ENCODE measurements around the gene DAAM2.

DAAM2 gene

DNA sequence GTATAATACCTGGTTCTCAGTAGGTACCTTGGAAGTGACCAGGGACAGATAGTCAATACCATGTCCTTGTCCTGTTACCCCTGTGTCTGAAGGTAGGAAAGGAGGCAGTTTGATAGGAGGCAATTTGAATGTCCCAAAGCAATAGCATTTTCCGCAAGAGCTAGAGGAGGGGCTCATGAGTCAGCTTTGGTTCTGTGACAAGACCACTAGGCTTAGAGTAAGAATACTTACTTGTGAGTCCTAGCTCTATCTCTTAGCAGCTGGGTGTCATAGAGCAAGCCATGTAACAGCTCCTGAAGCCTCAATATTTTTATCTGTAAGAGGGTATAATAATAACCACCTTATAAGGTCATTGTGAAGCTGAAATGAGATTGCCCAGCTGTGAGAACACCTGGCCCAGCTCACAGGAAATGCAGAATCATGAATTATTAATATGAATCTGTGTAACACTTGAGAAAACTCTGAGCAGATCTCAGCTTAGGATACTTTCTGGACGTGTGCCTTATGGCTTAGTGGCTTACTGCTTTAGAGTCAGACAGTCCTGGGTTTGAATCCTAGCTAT, 58.6 kb downstream of the DAAM2 start:
- FAIRE-seq = no peak

DNA sequence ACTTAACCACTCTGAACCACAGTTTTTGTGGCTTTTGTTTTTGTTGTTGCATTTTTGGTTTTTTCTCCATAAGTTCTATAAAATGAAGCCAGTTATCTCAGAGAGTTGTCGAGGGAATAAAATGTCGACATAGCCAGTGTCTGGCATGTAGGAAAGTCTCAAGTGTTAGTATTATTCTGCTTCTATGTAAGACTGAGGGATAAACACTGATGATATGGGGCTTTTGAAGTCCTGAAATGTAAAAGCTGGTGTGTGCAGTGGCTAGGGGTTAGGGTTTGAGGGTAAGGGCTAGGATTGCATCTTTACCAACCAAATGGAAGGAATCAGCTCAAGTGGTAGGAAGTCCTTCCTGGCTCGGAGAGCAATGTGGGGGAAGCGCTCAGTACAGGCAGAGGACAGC, 59.2 kb downstream of the DAAM2 start:
- no peak for FAIRE-seq

- FAIRE-seq = no peak
Observed at GRCh38 chr6:39852324-39852723, 60.1 kb downstream of the DAAM2 start.

DNA sequence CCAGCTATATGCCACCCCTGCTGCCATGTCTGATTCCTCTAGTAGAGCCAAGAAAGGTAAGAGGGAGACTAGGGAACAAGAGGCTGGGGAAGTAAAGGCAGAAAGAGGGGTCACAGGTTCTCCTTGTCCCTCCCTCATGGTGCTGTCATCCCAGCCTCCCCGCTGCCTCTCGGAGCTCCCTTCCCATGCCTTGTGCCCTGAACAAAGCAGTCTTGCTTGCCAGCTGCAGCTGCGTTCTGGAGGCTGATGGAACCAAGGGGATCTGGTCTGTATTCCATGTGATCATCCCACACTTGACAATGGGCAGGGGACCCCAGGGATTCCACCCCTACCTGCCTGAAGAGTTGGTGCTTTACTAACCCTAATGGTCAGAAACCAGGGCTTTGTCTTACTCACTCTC, 61.4 kb downstream of the DAAM2 start:
- no peak for FAIRE-seq

- FAIRE-seq = no peak
Observed at GRCh38 chr6:39855356-39855995, 63.3 kb downstream of the DAAM2 start.

GRCh38 chr6:39859025-39859424, 66.8 kb downstream of the DAAM2 start:
- no peak for FAIRE-seq

- no peak for FAIRE-seq
Observed at GRCh38 chr6:39861663-39862062, 69.5 kb downstream of the DAAM2 start.

DNA sequence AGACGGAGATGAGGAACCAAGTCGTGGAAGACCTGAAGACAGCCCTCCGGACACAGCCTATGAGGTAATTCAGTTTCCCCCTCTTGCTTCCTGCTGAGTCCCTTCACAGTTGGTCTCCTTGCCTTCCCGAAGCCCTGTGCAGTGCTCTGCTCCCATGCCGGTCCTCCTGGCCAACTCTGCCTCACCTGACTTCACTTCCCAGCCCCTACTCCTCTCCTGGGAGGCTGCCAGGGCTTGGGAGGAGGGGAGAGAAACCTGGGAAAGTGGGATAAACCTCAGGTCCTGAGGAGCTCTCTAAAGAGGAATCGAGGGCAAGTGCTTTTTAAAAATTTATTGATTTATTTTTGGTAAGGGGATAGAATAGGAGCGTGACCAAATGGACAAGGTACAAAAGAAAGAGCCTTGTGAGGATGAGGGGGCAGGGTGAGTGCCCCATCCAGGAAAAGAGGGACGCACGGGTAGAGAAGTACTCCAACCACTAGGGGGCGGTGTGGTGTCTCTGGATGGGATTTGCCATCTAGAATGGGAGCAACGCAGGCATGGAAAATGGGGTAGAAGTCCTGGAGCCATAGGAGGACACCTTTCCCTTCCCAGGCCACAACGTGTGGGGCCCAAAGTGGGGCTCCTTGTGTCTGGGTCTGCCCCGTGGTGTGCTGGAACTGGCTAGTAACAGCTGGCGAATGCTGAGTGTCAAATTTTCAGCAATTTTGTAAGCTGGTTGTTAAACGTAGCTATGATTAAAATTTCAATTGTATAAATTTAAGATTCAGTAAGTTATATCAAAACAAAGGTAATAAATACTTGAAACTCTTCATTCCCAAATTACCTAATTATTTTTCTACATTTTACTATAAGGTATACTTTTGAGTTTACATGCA, 73.1 kb downstream of the DAAM2 start:
- FAIRE-seq = no peak

- no peak for FAIRE-seq
Observed at GRCh38 chr6:39867592-39867991, 75.4 kb downstream of the DAAM2 start.

- FAIRE-seq = no peak
Observed at GRCh38 chr6:39870950-39871349, 78.8 kb downstream of the DAAM2 start.

- no peak for FAIRE-seq
Observed at GRCh38 chr6:39873439-39873838, 81.3 kb downstream of the DAAM2 start.

DNA sequence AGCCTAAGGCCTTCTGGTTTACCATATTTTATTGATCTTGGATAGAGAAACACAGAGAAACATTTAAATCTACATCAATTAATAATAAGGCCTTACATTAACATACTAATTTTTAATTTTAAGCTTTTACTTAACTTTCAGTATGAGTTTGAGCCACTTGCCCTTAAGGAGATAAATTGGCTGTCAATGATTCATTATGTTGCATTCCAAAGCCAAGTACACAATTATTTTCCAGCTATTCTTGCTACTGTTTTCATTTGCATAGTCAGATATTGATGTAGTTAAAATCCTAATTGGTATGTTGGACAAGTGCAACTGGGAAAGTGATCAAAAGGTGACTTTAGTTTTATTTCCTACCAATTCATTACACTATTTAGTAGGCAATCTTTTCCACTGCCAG, 83.9 kb downstream of the DAAM2 start:
- FAIRE-seq = no peak

DNA sequence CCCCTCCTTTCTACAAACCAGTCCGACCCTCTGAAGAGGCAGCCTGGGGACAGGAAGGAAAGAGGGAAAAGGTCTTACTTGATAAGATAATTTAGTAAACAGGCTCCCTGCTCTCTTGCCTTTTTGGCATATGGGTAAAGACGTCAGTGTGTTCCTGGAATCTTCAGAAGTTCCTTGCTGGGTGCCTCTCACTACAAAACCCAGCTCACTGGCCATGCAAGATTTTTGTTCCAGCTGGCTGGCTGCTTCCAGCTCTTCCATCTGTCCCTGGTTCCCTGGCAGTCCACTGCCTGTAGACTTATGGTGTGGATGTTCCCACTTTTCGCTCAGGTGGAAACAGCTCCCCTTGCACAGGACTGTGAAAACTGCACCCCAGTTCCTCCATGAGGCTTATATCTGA, 84.7 kb downstream of the DAAM2 start:
- no peak for FAIRE-seq

DNA sequence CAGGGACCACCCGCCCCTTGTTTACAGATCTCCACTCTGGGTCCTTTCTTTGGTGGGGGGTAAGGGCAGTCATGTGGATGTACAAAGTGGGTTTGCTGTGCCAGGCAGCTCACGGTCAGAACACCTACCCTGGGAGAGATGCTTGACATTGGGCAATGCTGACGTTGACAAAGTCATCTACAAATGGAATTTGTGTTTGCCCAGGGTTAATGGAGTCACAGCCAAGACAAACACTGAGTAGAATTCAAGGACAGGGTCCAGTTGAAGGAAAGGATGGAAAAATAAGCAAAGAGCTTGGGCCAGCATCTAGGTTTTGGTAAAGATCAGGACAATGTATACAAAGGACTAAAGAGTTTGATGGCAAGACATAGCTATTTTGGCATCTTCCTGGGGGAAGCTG, 87.4 kb downstream of the DAAM2 start:
- FAIRE-seq = no peak

DNA sequence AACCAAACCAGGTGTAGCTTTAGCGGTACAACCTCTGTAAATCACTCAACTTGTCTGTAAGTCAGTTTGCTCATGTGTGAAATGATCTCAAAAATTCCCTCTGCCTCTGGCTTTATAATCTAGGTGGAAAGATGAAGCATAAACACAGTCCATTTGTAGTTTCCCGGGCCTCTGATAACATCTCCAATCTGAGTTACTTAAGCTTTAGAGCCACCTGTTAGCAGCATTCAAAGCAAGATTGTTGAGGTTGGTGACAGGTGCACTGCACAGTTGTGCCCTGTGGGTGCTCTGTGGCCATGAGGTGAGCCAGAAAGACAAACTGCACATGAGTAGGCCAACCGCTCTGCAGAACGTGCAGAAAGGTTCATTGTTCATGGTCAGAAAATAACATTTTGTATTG, 88.4 kb downstream of the DAAM2 start:
- no peak for FAIRE-seq

DNA sequence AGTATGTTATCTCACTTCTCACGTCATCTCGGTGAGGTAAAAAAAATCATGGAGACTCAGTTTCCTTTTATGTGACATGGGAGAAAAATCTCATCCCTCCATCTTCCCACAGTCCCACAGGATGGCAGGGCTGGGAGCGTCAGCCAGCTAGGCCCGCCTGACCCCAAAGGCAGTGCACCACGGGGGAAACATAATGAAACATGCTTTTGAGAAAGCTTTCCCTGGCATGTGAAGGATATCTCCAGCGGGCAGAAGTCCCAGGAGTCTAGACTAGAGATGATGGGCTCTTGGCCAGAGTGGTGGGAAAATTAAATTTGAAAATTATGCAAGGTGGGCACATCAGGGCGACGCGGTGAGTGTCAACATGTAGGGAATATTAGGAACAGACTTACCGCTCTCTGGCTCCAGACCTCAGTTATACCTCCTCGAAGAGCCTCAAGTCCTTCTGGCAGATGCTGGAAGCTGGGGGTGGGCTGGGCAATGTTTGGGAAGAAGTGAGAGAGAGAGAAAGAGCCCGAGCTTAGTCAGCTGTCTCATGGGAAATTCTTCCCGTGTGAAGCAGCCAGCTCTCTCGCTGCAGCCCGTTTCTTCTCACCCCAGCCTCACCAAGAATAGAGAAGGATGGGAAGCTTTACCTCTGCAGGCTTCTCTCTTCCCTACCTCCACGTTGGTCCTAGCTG, 89.8 kb downstream of the DAAM2 start:
- no peak for FAIRE-seq

GRCh38 chr6:39882531-39882899, 90.3 kb downstream of the DAAM2 start:
- no peak for FAIRE-seq

GRCh38 chr6:39884696-39885095, 92.5 kb downstream of the DAAM2 start:
- no peak for FAIRE-seq

DNA sequence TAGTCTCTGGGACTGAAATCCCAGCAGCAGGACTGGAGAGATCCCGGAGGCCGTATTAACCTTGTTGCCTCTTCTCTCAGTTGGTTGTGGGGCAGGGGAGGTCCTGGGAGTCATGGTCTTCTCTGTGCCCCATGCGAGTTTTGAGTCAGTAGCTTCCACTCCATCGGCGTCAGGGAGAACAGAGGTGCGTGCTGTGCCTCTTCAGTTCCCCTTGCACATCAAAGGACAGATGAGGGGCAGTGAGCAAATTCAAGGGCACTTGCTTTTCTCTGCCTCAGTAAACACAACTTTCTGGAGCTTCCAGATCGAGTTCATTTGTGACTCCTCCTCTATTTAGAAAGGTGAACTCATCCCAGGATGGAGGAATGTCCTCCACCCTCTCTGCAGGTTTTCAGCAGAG, 93.5 kb downstream of the DAAM2 start:
- FAIRE-seq = no peak

GRCh38 chr6:39886871-39887270, 94.7 kb downstream of the DAAM2 start:
- FAIRE-seq = no peak

GRCh38 chr6:39887692-39888450, 95.7 kb downstream of the DAAM2 start:
- no peak for FAIRE-seq

GRCh38 chr6:39889229-39889628, 97.1 kb downstream of the DAAM2 start:
- FAIRE-seq = no peak

DNA sequence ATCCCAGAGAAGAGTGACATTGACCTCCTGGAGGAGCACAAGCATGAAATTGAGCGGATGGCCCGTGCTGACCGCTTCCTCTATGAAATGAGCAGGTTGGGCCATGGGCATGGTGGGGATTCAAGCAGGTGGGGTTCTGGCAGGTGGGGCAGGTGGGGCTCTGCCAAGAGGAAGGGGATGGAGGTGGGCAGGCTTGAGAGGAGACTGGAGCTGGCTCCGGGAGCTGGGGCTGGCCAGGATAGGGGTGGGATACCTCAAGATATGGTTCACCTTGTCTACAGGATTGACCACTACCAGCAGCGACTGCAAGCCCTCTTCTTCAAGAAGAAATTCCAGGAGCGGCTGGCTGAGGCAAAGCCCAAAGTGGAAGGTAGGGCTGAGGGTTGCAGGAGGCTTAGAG, 99.2 kb downstream of the DAAM2 start:
- no peak for FAIRE-seq

Data from G401.6 (cell line).